ENCODE measurements around the gene SCEL. TPM values are rescaled to one million over a fixed set of nuclear protein-coding genes. Genes with fewer than 3 reads are reported as not detected.
"Not testable (repeated sequence)": the region's sequence is repeated elsewhere in the genome, so short reads cannot be mapped to it uniquely, and the experiment has no call there.

The SCEL gene
- total and polyA plus RNA-seq, 10 donors, result 0.04 to 0.29 TPM; not detected in 8

- no peaks in the 10 kb centered on the region for H3K4me1 ChIP-seq
- intact Hi-C loops (cut with DNase I; ENCODE audit: low total_unique reads), result no loop called here
- TF ChIP-seq POLR2A (IDR thresholded peaks at IDR 0.05), result no peak
- TF ChIP-seq POLR2AphosphoS5 (IDR thresholded peaks at IDR 0.05), result no peak
- TF ChIP-seq CTCF (IDR thresholded peaks at IDR 0.05 in 8 of 11, conservative IDR thresholded peaks at IDR 0.05 in 3 of 11), result no peak
- H3K36me3 ChIP-seq, result no peaks in the 10 kb centered on the region
- no peak for DNase-seq
- H3K4me3 ChIP-seq, result no peak overlapping the region
- H3K27ac ChIP-seq, result no peak overlapping the region
- H3K27me3 ChIP-seq (replicated peaks in 1 of 7), result no peaks in the 10 kb centered on the region
- no peaks in the 10 kb centered on the region for H3K9me3 ChIP-seq
These were observed 92.7 kb downstream of the SCEL start for GRCh38 chr13:77628170-77628569.

GRCh38 chr13:77637588-77637987, 102.1 kb downstream of the SCEL start:
- Histone ChIP-seq H3K4me1 (no peaks in the 10 kb centered on the region), H3K9me3 (no peaks in the 10 kb centered on the region), H3K36me3 (no peaks in the 10 kb centered on the region), H3K4me3 (no peak overlapping the region), H3K27ac (no peak overlapping the region), H3K27me3 (replicated peaks in 1 of 7) (no peaks in the 10 kb centered on the region)
- WGBS, 5 donors, result 67 to 80% (median 75%) methylated on average over 1 of the region's 1 CpG
- no peak for DNase-seq
- TF ChIP-seq POLR2AphosphoS5 (IDR thresholded peaks at IDR 0.05) (no peak), POLR2A (IDR thresholded peaks at IDR 0.05) (no peak), CTCF (IDR thresholded peaks at IDR 0.05 in 8 of 11, conservative IDR thresholded peaks at IDR 0.05 in 3 of 11) (no peak)
- intact Hi-C loops (cut with DNase I; ENCODE audit: low total_unique reads), result no loop called here

- DNase-seq, result no peak
- H3K27ac ChIP-seq, result no peak overlapping the region
- no peak overlapping the region for H3K4me3 ChIP-seq
- intact Hi-C loops (cut with DNase I; ENCODE audit: low total_unique reads), result no loop called here
- H3K4me1 ChIP-seq, result no peaks in the 10 kb centered on the region
- H3K36me3 ChIP-seq, result no peaks in the 10 kb centered on the region
- peaks cover 0 to 5% (median 0%) of the 10 kb centered on the region in 7 donors for H3K27me3 ChIP-seq (replicated peaks in 1 of 7)
- peaks cover 0 to 14% (median 10%) of the 10 kb centered on the region in 8 donors for H3K9me3 ChIP-seq
- no peak for TF ChIP-seq POLR2A (IDR thresholded peaks at IDR 0.05)
- no peak for TF ChIP-seq CTCF (IDR thresholded peaks at IDR 0.05 in 8 of 11, conservative IDR thresholded peaks at IDR 0.05 in 3 of 11)
- no peak for TF ChIP-seq POLR2AphosphoS5 (IDR thresholded peaks at IDR 0.05)
These were observed 114.9 kb downstream of the SCEL start for GRCh38 chr13:77650409-77650808.

GRCh38 chr13:77653301-77653700, 117.8 kb downstream of the SCEL start:
- H3K27ac ChIP-seq, result no peak overlapping the region
- intact Hi-C loops (cut with DNase I; ENCODE audit: low total_unique reads), result no loop called here
- no peak for DNase-seq
- no peak overlapping the region for H3K4me3 ChIP-seq
- no peaks in the 10 kb centered on the region for H3K4me1 ChIP-seq
- TF ChIP-seq POLR2A (IDR thresholded peaks at IDR 0.05), result no peak
- TF ChIP-seq POLR2AphosphoS5 (IDR thresholded peaks at IDR 0.05), result no peak
- TF ChIP-seq CTCF (IDR thresholded peaks at IDR 0.05 in 8 of 11, conservative IDR thresholded peaks at IDR 0.05 in 3 of 11), result no peak
- 36 to 71% (median 45%) methylated on average over 2 of the region's 2 CpGs for WGBS, 5 donors
- H3K27me3 ChIP-seq (replicated peaks in 1 of 7), result no peaks in the 10 kb centered on the region
- H3K9me3 ChIP-seq, result peaks cover 0 to 19% (median 10%) of the 10 kb centered on the region in 8 donors
- H3K36me3 ChIP-seq, result no peaks in the 10 kb centered on the region

GRCh38 chr13:77660016-77660415, 124.5 kb downstream of the SCEL start:
- DNase-seq; H3K36me3 ChIP-seq; H3K27me3 ChIP-seq (replicated peaks in 1 of 7); H3K4me3 ChIP-seq; intact Hi-C loops (cut with DNase I; ENCODE audit: low total_unique reads); H3K4me1 ChIP-seq; H3K27ac ChIP-seq: not testable (repeated sequence)
- 89 to 97% (median 93%) methylated on average over 21 to 23 of the region's 23 CpGs for WGBS, 5 donors
- H3K9me3 ChIP-seq, result peaks cover 0 to 14% (median 0%) of the 10 kb centered on the region in 8 donors
